Cerebellar nuclear complex (tissue), 1 donor: ENCODE data around the gene TRIM10.
"Not testable (repeated sequence)": the region's sequence is repeated elsewhere in the genome, so short reads cannot be mapped to it uniquely, and the experiment has no call there.

Experiments used
- DNase-seq, 2 experiments: peaks; one replicate each; lab custom pipeline; 2025; lab: John Stamatoyannopoulos, UW

TRIM10 gene

DNA sequence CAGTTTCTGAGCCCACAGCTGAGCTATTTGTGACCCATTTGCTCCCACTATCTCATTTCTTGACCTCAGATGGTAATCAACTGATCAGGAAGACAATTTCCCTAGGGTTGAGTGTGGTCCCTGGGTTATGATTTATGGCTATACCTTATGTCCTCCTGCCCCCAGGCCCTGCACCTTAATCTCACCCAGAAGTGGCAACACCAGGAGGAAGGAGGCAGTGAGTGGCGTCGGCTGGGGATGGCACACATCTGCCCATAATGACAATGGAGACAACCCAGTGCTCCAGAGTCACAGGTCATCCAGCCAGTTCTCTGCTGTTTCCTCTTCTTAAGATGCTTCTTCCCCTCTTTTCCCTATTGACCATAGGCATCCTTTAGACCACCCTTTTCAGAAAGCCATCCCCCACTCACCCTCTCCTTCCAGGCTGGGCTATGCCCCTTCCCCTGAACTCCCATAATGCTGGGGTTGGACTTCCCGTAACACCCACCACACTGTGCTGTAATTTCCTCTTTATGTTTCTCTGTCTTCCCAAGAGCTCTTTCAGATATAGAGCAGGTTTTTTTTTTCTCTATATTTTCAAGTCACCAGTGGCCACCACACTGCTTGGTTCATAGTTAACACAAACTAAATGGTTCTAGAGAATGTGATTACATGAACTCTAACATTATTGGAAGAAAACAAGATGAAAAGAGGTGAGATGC is 8.0 kb downstream of the TRIM10 start:
- no peak for DNase-seq

DNA sequence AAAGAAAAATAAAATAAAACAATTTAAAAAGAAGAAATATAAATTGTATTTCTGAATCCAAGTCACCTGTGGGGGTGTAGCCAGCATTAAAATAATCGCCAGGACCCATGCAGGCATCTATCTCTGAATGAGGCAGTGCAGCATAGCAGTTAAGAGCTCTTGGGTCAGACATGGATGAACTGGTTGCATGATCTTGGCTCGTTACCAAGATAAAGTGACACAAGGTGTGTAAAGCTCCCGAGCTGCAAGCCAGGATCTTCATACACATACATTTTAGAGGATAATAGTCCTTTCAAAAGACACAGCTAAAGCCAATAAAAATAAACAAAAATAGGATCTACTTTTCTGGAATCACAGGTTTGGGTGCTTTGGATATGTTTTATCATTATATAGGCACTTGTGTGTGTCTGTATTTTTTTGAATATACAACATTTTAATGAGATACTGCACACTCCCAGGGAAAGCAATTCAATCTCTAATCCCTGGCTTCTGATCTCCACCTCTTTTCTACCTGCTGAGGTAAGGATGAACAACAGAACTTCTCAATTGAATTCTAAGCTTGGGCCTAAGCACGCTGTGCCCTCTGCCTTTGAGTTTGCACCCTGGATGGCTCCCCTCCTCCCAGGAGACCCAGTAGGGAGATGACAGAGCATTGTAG is 8.9 kb downstream of the TRIM10 start:
- DNase-seq: no peak

DNA sequence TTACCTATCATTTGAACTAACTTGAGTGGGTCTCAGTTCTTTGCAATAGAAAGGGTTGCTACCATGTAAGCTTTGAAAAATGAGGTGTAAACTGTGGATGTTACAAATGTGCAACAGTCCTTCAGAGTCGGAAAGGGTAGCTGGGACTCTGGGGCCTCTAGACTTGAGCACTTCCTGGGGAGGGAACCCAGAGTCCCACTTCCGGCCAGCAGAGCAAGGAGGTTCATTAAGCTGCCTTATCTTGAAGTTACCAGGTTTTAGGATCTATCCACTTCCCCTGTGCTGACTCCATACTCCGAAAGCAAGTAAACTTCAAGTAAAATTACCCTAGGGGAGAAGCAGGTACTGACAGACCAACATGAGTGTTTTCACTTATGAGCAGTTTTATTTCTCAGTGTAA is 9.4 kb downstream of the TRIM10 start:
- DNase-seq: no peak

DNA sequence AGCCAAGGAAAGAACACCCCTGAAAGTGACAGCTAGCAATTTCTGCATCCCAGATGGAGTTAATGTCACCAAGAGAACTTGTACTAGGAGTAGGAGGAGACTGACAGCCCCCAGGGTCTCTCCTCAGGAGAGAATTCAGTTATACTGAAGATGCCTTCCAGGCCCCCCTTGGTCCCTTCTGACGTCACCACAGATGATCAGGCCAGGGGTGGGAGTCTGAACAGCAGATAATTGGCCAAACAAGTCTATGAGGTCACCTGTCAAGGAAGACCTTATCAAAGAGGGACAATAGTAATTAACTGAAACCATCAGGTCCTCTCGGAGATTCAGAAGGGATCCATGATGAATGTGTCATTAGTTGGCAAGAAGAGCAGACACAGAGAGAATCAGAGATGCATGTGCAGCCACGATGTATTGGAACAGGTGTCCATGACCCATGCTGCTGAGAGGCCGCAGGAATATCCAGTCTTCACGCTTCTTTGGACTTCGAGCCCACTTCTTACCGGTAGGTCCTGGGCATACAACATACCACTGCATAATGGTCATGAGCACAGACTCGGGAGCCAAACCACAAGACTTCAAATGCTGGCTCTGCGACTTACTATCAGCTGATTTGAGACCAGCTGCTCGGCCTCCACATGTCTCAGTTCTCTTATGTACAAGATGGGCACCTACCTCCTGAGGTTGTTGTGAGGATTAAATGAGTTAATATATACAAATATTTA is 10.2 kb downstream of the TRIM10 start:
- no peak for DNase-seq

DNA sequence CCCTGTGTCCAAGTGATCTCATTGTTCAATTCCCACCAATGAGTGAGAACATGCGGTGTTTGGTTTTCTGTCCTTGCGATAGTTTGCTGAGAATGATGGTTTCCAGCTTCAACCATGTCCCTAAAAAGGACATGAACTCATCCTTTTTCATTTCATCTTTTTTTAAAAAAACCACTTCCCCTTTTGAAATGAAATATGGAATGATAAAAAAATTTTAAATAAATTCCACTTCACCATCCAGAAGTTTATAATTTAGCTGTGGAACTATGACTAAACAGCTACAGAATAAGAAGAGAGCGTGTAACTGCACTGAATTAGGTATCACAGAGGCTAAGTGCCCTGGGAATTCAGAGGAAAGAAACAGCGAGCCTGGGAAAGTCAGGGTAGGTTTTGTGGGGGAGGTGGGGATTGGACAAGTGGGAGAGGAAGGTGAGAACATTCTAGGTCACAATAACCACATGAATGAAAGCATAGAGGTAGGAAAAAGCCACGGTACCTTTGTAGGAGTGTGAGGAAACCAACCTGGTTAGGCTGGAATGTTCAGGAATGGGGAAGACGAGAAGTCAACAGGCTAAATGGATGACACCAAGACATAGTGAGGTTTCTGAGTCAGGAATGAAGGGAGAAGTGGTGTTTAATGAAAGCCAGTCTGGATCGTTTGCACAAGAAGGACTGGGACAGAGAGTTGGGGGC is 11.0 kb downstream of the TRIM10 start:
- DNase-seq: no peak

DNA sequence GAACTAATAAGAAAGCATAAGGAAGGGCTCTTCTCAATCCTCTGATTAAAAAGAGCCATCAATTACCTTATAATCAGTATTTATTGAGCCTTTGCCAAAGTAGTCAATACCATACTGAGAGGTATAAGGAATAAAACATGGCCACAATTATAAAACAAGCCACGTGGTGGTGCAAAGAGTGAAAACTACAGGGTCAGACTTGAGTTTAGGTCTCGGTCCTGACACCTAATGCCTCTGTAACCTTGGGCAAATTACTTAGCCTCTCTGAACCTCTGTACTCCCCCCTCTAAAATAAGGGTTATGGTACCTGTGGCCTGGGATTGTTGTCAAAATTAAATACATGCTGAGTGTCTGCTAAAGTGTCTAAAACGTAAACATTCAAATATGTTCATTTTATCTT is 11.8 kb downstream of the TRIM10 start:
- no peak for DNase-seq

DNA sequence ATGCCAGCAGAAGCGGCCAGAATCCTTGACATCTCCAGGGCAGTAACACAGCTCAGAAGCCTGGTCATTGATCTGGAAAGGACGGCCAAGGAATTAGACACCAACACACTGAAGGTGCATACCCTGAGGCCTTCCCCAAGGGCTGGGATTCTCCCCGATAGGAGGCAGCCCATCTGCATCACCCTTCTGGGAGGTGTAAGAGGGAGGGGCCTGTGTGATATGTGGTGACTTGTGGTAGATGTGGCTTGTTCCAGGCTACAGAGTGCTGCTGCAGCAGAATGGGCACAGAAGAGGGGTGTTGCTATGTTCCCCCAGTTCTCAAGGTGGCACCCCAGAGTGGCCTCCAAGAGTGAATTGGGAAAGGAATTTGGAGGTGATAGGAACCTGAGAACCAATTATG is 13.9 kb downstream of the TRIM10 start:
- no peak for DNase-seq

DNA sequence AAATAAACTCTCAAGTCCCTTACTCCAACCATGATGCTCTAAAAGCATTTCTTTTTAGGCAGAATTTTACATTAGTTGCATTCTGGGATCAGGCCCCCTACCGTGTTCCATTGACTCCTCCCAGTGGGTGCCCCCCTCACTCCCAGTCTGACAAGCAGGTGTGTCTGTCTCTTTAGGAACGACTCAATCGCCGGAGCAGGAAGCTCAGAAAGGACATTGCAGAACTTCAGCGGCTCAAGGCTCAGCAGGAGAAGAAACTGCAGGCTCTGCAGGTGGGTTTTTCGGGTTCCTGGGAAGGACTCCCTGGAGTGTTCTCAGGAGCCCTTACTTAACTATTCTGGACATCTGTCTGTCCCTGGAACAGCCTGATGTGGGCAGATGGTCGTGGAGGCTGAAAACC is 15.2 kb downstream of the TRIM10 start:
- DNase-seq: no peak

DNA sequence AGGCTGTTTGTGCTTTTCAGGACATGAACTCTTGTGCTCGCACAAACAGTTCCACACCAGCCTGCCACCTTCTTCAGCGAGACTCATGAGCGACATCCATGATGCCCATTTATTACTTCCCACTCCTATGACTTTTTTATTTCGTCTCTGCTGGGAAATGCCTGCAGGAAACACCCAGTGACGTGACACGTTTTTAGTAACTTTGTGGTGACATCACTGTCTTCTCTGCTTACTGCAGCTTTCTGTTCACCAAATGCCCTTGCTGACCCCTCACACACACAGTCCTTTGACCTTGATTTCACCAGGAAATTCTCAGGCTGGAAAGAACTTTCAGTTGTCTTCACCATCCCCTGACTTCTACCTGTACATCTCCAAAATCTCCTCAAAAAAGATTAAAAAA is 16.2 kb downstream of the TRIM10 start:
- DNase-seq: no peak

DNA sequence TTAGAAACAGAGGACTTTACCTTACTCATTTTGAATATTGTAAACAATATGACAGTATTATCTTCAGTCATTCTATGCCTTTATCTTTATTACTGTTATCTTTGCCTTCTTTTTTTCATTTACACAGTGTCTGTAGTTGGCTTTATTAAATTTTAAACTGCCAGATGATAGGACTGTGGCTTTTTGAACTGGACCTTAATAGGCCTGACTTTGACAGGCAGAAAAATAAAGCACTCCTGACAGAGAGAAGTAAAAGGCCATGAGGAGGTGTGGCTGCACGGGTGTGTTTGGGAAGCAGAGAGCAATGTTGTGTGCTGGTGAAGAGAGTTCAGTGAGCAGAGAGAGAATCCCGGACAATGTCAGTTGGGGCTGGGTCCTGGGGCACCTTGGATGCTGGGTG is 17.2 kb downstream of the TRIM10 start:
- no peak for DNase-seq

DNA sequence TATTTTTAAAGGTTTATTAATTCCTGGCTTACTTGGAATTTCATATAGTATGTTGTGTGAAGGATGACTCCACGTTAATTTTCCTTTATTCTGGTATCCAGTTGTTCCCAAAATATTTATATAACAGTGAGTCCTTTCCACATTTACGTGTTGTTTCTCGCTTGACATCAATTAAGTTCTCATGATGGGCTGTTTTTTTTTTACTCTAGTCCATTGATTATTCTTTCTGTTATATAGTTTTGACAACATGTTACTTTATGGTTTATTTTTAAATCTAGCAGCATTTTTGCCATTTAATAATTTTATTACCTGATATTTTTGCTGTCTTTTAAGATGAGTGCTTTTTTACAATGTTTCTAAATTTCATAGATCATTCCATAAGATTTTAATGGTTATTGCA is 18.3 kb downstream of the TRIM10 start:
- DNase-seq: no peak

DNA sequence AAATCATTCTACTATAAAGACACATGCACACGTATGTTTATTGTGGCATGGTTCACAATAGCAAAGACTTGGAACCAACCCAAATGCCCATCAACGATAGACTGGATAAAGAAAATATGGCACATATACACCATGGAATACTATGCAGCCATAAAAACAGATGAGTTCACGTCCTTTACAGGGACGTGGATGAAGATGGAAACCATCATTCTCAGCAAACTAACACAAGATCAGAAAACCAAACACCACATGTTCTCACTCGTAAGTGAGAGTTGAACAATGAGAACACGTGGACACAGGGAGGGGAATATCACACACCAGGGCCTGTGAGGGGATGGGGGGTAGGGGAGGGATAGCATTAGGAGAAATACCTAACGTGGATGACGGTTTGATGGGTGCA is 20.8 kb downstream of the TRIM10 start:
- DNase-seq: not testable (repeated sequence)

DNA sequence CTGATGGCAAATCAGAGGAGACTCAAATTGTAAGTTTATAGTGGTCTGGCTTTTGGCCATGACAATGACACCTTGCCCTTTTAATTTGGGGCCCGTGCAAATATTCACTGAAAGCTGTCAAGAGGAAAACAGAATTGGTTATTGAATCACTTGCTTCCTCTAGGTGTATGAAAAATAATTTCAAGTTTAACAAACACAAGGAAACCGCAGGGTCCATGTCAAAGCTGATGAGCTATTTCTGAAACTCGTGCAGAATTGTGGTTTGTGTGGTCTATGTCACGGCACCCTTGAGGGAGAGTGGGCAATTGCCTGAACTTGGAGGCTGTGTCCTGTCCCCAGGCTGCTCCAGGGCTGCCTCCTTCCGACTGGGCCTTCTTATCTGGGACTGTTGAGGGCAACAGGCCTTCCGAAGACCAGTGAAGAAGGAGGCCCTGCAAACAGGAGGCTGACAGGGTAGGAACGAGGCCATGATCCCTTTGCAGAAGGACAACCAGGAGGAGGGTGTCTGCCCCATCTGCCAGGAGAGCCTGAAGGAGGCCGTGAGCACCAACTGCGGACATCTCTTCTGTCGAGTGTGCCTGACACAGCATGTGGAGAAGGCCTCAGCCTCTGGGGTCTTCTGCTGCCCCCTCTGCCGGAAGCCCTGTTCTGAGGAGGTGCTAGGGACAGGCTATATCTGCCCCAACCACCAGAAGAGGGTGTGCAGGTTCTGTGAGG is 24.3 kb downstream of the TRIM10 start:
- DNase-seq: no peak

DNA sequence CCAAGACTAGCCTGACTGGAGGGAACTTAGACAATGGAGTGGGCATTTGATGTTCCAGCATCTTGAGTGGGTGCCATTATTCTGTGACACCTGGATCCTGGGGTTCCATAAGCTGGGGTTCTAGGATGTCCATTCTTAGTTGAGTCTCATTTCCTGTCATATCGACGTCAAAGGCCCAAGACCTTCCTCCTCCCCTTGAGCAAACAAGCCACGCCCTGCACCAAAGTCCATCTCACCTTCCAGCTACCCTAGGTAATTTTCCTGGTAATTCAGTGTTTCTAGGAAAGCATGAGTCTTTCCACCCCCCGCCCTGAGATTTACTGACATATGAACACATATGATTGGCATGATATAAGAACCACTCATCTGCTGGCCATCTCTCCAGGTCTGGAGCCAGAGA is 25.3 kb downstream of the TRIM10 start, which contains the start of gene TRIM40:
TSS of gene TRIM40 (plus strand) at position 384 of the 400 bp plus-strand sequence. CDS start 897 bp downstream, outside the sequence.
- no peak for DNase-seq

DNA sequence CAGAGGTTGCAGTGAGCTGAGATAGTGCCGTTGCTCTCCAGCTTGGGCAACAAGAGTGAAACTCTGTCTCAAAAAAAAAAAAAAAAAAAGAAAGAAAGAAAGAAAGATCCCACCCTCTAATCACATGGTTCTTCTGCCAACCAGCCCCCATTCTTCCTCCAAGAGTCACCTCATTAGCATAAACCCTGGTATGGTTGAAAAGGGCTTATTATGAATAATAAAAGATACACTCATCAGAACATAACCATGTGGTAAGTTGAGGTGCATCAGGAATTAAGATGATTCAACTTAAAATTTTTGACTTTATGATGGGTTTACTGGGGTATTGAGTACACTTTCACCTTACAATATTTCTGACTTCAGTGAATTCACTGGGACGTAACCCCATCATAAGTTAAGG is 25.9 kb downstream of the TRIM10 start:
- no peak for DNase-seq

DNA sequence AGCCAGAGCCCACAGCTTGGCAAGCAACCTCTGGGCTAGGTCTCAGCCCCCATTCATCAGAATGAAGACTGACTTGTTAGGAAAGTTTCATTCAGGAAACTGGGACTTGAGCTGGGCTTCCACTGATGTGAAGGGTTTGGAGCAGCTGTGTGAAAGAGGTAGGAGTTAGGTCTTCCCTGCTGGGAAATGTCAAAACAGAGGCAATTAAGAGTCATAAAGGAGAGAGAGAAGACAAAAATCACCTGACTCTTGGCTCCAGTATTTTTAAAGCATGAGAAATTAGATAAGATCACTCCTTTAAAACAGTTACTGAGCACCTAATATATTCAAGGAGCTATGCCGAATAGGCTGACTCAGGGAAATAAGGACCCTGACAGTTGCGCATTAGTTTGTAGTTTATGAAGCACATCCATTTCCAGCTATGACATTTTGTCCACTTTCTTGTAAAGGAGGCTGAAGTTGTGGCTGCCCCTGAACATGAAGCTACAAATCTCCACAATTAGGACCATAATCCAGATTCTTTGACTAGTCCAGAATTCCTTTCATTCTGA is 29.0 kb downstream of the TRIM10 start:
- no peak for DNase-seq

DNA sequence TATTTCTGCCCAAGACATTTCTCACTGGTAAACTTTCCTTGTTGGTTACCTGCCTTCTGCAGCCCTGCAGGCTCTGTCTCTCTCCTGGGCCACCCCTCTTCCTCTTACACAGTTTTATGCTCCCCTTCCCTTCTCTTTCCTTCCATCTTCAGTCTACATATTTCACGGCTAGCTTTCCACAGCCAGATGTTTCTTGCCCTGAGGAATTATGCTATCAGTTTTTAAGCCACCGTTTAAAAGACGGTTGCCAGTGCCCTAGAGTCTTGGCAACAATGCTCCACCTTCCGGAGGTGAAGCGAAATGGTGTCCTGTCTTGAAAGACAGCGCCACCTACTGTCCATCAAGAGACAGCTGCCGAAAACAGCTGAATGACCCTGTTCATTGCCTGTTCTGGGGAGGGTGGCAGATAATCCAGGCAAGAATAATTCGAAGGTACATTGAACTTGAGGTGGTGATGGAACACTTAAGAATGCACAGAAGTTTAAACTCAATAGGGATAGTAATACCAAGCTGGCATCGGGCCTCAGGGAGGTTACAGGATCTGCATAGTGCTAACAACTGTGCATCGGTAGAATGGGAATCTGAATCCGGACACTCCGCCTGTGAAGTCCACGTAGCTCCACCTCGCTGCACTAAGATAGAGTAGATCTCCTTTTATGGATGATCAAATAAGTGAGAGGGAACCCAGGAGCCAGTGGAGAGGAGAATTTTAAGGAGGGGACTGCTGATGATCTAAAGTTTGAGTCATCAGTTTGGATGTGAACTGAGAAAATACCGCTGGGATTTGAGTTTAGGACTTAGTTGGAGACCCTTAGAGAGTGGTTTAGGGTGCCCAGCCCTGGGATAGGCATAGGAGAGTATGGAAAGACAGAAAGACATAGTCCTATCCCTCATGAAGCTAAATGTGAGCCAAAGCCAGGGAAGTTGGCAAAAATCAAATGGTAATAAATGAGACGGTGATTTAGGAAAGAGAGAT is 29.8 kb downstream of the TRIM10 start:
- DNase-seq: peak; percentile 7 to 12

DNA sequence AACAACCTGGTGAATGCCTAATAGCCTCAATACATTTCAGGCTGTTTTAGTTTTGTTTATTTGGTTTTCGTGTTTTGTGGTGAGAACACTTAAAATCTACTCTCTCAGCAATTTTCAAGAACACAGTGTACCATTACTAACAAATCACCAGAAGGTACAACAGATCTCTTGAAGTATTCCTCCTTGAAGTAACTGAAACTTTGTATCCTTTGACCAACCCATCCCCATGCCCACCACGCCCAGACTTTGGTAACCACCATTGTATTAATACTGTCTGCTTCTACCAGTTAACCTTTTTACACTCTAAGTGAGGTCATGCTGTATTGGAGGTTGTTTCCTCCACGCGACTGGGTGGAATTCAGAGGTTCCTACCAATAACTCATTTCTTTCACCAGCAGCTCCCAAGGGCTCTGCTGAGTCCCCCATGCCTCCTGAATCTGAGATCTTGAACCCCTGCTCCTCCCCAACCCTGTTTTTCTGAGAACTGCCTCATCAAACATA is 30.8 kb downstream of the TRIM10 start:
- DNase-seq: no peak

DNA sequence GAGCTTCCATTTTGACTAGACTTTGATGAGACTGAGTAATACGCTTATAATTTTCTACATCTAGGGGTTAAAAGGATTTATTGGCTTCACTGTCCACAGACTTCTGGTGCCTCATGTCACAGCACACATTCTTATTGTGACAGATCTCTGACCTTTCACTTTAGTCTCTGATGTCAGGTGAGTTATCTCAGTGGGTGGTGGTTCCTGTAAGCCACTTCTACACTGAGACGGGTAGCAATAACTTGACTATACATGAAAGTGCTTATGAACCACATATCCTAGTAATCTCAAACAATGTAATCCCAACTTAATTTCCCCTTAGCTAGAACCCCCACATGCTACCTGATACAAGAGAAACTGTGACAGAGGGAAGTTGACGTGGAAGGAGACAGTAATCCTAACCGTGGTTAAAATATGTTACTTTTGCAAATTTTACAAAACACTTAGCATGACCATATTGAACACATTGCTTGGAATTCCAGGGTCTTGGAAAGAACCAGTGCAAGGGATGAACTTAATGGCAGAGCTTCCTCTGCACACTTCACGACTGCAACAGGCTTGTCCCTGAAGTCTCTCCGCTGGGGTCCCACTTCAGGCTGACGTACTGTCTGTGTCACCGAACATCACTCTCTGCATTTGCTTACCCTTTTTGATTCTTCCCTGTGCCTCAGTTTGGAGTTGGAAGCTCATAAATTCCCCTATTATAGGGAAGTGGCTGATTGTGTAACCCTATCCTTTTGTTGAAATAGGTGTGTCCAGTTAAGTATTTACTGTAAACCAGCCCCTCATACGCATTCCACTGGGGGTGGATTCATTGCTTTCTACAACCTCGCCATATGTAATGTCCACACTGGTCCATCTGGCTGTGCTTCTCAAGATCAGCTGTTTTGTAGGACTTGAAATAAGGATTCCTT is 31.5 kb downstream of the TRIM10 start:
- DNase-seq: no peak
